Middle frontal gyrus (tissue), 1 donor: ENCODE data around the gene CALR.
"Not testable (repeated sequence)": the region's sequence is repeated elsewhere in the genome, so short reads cannot be mapped to it uniquely, and the experiment has no call there.

Experiments used
- DNase-seq: peaks from one replicate; pipeline ENCODE4 v3.0.0-alpha.2; 2015; ENCODE audit warnings: low spot score; ENCODE audit errors: extremely low spot score

Gene CALR

DNA sequence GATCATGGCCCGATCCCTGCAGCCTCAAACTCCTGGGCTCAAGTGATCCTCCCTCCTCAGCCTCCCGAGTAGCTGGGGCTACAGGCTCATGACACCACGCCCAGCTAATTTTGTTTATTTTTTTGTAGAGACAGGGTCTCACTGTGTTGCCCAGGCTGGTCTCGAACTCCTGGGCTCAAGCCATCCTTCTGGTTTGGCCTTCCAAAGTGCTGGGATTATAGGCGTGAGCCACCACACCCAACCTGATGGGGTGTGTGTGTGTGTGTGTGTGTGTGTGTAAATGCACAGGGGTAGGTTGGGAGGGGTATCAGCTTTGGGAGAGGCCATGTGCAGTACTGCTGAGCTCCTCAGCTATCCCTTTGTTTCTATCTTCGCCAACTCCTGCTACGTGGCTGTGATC lies 37.7 kb downstream of the CALR start:
- DNase-seq, result not testable (repeated sequence)

DNA sequence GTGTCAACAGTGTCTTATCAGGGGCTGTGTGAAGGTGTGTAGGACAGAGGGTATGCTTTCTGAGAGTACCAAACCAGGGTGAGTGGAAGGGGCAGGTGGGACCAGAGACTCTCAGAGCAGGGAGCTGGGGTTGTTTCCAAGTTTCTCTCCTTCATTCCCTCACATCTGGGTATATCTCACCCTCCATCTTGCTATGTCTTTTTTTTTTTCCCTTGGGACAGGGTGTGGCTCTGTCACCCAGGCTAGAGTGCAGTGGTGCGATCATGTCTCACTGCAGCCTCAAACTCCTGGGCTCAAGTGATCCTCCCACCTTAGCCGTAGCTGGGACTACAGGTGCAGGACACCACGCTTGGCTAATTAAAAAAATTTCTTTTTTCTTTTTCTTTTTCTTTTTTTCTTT lies 41.6 kb downstream of the CALR start:
- DNase-seq, result no peak

DNA sequence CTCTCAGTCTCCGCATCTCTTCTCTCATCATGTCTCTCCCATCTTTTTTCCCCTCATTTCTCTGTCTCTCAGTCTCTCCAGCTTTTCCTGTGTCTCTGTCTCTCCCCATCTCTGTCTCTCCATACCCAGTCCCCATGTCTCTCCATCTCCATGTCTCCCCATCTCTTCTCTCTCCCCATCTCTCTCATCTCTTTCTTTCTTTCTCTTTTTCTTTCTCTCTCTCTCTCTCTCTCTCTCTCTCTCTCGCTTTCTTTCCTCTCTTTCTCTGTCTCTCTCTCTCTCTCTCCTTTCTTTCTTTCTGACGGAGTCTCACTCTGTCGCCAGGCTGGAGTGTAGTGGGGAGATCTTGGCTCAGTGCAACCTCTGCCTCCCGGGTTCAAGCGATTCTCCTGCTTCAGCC lies 44.2 kb downstream of the CALR start:
- DNase-seq, result no peak

- DNase-seq, result no peak
These were observed 44.7 kb downstream of the CALR start for GRCh38 chr19:12983091-12983490.

DNA sequence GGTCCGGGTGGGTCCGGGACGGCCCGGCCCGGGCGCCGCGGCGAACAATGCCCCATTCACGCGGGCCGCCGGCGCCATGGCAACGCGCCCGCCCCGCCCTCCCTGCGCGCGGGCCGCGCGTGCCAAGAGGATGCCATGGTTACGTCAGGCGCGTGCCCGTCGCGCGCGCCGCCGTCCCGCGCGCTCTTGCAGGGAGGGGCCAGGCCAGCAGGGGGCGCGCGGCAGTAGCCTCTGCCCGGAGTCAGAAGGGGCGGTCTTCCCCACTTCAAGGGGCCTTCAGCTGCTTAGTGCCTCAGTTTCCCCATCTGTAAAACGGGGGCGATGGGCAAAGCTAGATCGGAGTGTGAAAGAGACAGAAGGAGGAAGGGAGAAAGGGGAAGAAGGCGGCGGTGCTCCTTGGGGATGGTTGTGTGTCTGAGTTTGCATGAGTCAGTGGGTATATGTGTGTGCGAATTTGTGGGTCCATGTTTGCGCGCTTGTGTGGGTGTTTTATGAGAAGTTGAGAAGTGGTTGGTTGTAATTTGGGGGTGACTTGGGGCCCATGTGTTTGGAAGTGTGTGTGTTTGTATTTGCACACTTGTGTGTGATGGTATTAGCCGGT lies 45.2 kb downstream of the CALR start:
- DNase-seq, result peak; percentile 79

- DNase-seq, result no peak
These were observed 45.8 kb downstream of the CALR start for GRCh38 chr19:12984143-12984627.

- no peak for DNase-seq
These were observed 46.3 kb downstream of the CALR start for GRCh38 chr19:12984683-12985048.

- DNase-seq, result peak; percentile 58
These were observed 46.8 kb downstream of the CALR start for GRCh38 chr19:12985049-12985776.

- no peak for DNase-seq
These were observed 48.3 kb downstream of the CALR start for GRCh38 chr19:12986726-12987125.

- DNase-seq, result no peak
These were observed 48.8 kb downstream of the CALR start for GRCh38 chr19:12987190-12987589.

GRCh38 chr19:12987781-12988180 lies 49.4 kb downstream of the CALR start:
- no peak for DNase-seq

DNA sequence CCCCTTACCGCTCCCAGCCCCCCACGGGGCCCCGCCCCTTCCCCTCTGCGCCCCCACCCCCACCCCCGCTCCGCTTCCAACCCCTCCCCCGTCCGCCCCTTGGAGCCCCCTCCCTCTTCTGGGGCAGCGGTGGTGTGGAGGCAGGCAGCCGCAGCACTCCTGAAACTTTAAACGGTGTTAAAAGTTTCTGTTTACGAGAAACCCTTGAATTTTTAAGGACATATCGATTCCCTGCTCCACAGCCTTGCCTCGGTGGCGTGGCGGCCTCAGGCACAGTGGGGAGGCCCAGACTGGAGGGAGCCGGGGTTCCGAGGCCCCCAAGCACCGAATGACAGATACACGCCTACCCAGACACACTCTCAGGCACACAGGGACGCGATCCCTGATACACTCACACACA lies 52.0 kb downstream of the CALR start:
- DNase-seq, result no peak

- no peak for DNase-seq
These were observed 52.4 kb downstream of the CALR start for GRCh38 chr19:12990853-12991252.

DNA sequence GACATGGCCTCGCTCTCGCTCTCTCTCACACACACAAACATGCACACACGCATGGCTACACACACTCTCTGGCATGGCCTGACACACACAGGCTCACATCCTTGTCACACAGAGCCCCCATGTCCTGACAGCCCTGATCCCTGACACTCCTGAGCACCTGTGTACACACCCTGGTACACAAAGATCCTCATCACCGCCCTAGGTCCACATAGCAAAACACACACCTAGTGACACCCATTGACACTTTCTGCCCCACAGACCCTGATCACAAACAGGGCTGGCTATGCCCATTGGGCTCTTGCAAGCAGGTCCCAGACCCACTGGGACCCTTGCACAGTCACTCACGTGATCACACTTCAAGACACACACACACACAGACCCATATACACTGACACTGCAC lies 52.9 kb downstream of the CALR start:
- DNase-seq, result no peak

DNA sequence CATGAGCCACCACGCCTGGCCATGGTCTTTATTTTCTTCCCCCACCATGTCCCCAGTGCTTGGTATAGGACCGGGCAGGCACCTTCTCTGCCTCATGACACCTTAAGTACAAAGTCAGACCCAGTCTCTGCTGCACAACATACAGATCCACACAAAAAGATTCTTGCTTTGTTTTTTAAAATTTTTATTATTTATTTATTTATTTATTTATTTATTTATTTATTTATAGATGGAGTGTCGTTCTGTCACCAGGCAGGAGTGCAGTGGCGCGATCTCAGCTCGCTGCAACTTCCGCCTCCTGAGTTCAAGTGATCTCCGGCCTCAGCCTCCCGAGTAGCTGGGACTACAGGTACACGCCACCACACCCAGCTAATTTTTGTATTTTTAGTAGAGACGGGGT lies 54.3 kb downstream of the CALR start:
- no peak for DNase-seq

- DNase-seq, result no peak
These were observed 55.2 kb downstream of the CALR start for GRCh38 chr19:12993562-12993961.
